BLaER1 (cell line): ENCODE measurements around the gene PRPF39.

Source experiments
- H3K27ac ChIP-seq: shearing (Covaris generic); formaldehyde crosslinking; 2 replicates; pipeline ENCODE4 v1.8.1; 2022
- H3K27me3 ChIP-seq: shearing (Covaris generic); formaldehyde crosslinking; 2 replicates; pipeline ENCODE4 v1.8.1; 2022
- H3K36me3 ChIP-seq: shearing (Covaris generic); formaldehyde crosslinking; 2 replicates; pipeline ENCODE4 v1.8.1; 2022
- H3K4me1 ChIP-seq: shearing (Covaris generic); formaldehyde crosslinking; 2 replicates; pipeline ENCODE4 v1.8.1; 2022
- H3K4me2 ChIP-seq: shearing (Covaris generic); formaldehyde crosslinking; 2 replicates; pipeline ENCODE4 v1.8.1; 2022
- H3K4me3 ChIP-seq: shearing (Covaris generic); formaldehyde crosslinking; 2 replicates; pipeline ENCODE4 v1.8.1; 2022
- H3K9ac ChIP-seq: shearing (Covaris generic); formaldehyde crosslinking; 2 replicates; pipeline ENCODE4 v1.8.1; 2022
- H3K9me3 ChIP-seq: shearing (Covaris generic); formaldehyde crosslinking; 2 replicates; pipeline ENCODE4 v1.8.1; 2022
- H4K20me1 ChIP-seq: shearing (Covaris generic); formaldehyde crosslinking; 2 replicates; pipeline ENCODE4 v1.8.1; 2022
- Cebpa-rat ChIP-seq: shearing (Covaris generic); IDR thresholded peaks from 2 replicates; pipeline ENCODE4 v1.8.1; 2022

PRPF39 gene

DNA sequence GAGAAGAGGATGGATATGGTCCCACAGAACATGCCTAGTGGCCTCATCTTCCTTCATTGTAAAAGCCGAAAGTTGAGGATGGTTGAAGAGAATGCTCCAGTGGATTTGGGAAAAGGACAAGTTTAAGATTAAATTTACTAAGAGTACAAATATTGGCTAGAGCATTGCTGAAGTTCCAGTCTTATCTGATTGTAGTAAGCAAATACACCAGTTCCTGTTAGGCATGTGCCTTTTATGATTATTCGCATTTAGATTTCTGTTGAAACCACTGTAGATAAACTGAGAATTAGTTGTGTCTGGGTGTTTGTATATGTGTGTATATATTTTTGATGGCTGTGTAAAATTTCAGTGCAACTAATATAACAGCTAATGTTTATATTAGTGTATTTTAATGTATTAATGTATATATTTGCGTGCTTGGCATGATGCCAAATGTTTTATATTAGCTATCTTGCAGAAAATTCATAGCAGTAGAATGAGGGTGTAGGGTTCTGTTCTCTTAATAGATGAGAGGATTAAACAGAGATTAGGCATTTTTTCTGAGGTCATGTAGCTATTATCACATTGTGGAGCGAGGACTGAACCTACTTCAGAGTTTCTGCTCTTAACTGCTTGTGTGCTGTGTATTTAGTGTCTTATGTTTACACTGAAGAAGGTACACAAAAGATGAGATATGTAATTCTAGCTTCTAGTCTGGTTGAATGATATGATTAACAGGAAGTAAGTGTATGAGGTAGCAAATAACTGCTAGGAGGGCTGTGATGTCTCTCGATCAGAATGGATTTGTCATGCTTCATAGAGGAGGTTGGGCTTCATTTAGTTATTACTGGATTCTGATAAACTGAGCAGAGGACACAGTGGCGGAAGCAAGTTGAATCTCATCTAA is 29.2 kb downstream of the PRPF39 start:
- Histone ChIP-seq H3K36me3 (peaks cover 74% of the 10 kb centered on the region), H4K20me1 (peaks cover 6% of the 10 kb centered on the region; the same call in 1 of the 2 replicates), H3K9me3 (no peaks in the 10 kb centered on the region)

GRCh38 chr14:45114327-45114726 is 30.4 kb downstream of the PRPF39 start:
- no peak overlapping the region for H3K4me2 ChIP-seq
- TF ChIP-seq Cebpa-rat, result no peak
- H3K9ac ChIP-seq, result no peak overlapping the region
- H3K4me3 ChIP-seq, result no peak overlapping the region
- H3K9me3 ChIP-seq, result no peaks in the 10 kb centered on the region
- no peak overlapping the region for H3K27ac ChIP-seq
- H3K27me3 ChIP-seq, result no peaks in the 10 kb centered on the region
- no peaks in the 10 kb centered on the region for H3K4me1 ChIP-seq
- H4K20me1 ChIP-seq, result peaks cover 6% of the 10 kb centered on the region; the same call in 1 of the 2 replicates
- peaks cover 79% of the 10 kb centered on the region for H3K36me3 ChIP-seq

More for the DNA sequence above, 29.2 kb downstream of the PRPF39 start:
- Histone ChIP-seq H3K4me1 (no peaks in the 10 kb centered on the region), H3K4me3 (no peak overlapping the region), H3K9ac (no peak overlapping the region), H3K27ac (no peak overlapping the region), H3K27me3 (no peaks in the 10 kb centered on the region), H3K4me2 (no peak overlapping the region)
- no peak for TF ChIP-seq Cebpa-rat

DNA sequence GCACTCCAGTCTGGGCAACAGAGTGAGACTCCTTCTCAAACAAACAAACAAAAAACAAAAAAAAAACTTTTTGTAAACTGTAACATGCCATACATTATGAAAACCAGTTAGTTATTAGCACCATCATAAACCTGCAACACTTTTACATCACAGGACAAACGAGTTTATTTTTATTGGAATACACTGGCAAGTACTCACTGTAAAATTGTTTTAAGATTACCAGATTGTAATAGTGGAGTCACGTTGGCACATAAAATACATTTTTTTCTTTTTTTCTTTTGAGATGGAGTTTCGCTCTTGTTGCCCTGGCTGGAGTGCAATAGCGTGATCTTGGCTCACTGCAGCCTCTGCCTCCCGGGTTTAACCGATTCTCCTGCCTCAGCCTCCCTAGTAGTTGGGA is 34.7 kb downstream of the PRPF39 start:
- Histone ChIP-seq H3K4me2 (no peak overlapping the region), H3K36me3 (peaks cover 78% of the 10 kb centered on the region), H3K27me3 (no peaks in the 10 kb centered on the region), H4K20me1 (no peaks in the 10 kb centered on the region; the same call in 1 of the 2 replicates), H3K4me3 (no peak overlapping the region), H3K9me3 (no peaks in the 10 kb centered on the region), H3K4me1 (no peaks in the 10 kb centered on the region), H3K27ac (no peak overlapping the region), H3K9ac (no peak overlapping the region)
- TF ChIP-seq Cebpa-rat, result no peak

GRCh38 chr14:45120096-45120495 is 36.2 kb downstream of the PRPF39 start:
- no peaks in the 10 kb centered on the region for H3K4me1 ChIP-seq
- TF ChIP-seq Cebpa-rat, result no peak
- no peak overlapping the region for H3K27ac ChIP-seq
- H3K9ac ChIP-seq, result no peak overlapping the region
- no peaks in the 10 kb centered on the region for H3K27me3 ChIP-seq
- no peak overlapping the region for H3K4me3 ChIP-seq
- peaks cover 90% of the 10 kb centered on the region for H3K36me3 ChIP-seq
- no peak overlapping the region for H3K4me2 ChIP-seq
- no peaks in the 10 kb centered on the region for H3K9me3 ChIP-seq
- H4K20me1 ChIP-seq, result no peaks in the 10 kb centered on the region

DNA sequence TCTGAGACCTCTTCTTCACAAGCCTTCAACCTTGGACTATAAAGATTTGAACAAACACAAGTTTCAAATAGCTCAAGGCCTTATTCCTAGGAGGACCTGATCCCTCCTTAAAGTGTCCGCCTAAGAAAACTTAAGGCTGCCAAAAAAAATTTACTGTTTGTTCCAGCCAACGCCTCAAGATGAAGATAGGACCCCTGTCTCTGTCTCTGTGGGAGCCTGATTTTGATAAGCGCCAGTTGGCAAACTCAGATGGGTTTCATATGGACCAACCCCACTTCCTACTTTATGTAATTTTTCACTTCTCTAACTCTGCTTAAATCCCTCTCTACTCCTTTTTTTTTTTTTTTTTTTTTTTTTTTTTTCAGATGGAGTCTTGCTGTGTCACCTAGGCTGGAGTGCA is 39.4 kb downstream of the PRPF39 start:
- Histone ChIP-seq H3K36me3 (peaks cover 91% of the 10 kb centered on the region), H3K9ac (no peak overlapping the region), H4K20me1 (no peaks in the 10 kb centered on the region), H3K4me2 (no peak overlapping the region), H3K9me3 (no peaks in the 10 kb centered on the region), H3K27me3 (no peaks in the 10 kb centered on the region), H3K4me3 (no peak overlapping the region), H3K27ac (no peak overlapping the region), H3K4me1 (no peaks in the 10 kb centered on the region)
- TF ChIP-seq Cebpa-rat, result no peak

DNA sequence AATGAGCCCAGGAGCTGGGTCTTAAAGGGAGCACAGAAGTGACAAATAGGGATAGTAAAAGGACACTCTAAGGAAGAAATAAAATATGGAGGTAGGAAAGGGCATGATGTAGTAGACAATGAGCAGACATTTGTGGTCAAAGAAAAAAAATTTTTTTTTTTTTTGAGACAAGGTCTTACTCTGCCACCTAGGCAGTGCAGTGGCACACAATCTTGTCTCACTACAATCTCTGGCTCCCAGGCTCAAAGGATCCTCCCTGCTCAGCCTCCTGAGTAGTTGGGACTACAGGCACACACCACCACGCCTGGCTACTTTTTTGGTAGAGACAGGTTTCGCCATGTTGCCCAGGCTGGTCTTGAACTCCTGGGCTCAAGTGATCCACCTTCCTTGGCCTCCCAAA is 41.8 kb downstream of the PRPF39 start:
- H3K9me3 ChIP-seq, result no peaks in the 10 kb centered on the region
- 0 out of 2 replicates have a peak, but pooled peaks cover 3% of the 10 kb centered on the region for H3K4me1 ChIP-seq
- no peaks in the 10 kb centered on the region for H3K27me3 ChIP-seq
- no peak overlapping the region for H3K9ac ChIP-seq
- no peak overlapping the region for H3K4me3 ChIP-seq
- H4K20me1 ChIP-seq, result no peaks in the 10 kb centered on the region; the same call in 1 of the 2 replicates
- no peak for TF ChIP-seq Cebpa-rat
- no peak overlapping the region for H3K27ac ChIP-seq
- peaks cover 76% of the 10 kb centered on the region for H3K36me3 ChIP-seq
- H3K4me2 ChIP-seq, result no peak overlapping the region

GRCh38 chr14:45128963-45129629 is 45.2 kb downstream of the PRPF39 start:
- H3K36me3 ChIP-seq, result peaks cover 51% of the 10 kb centered on the region
- no peaks in the 10 kb centered on the region for H3K9me3 ChIP-seq
- peaks cover 14% of the 10 kb centered on the region for H3K4me1 ChIP-seq
- no peak overlapping the region for H3K27ac ChIP-seq
- no peak overlapping the region for H3K9ac ChIP-seq
- H3K4me3 ChIP-seq, result no peak overlapping the region
- TF ChIP-seq Cebpa-rat, result no peak
- H3K27me3 ChIP-seq, result no peaks in the 10 kb centered on the region
- no peak overlapping the region for H3K4me2 ChIP-seq
- no peaks in the 10 kb centered on the region; the same call in 1 of the 2 replicates for H4K20me1 ChIP-seq

- Histone ChIP-seq H3K4me3 (peak overlapping the region; percentile 79), H3K27me3 (no peaks in the 10 kb centered on the region), H3K9me3 (no peaks in the 10 kb centered on the region), H3K36me3 (peaks cover 7% of the 10 kb centered on the region), H3K4me1 (peaks cover 37% of the 10 kb centered on the region), H3K4me2 (peak overlapping the region; percentile 79), H3K27ac (peak overlapping the region; percentile 97), H3K9ac (peak overlapping the region; percentile 96), H4K20me1 (peaks cover 16% of the 10 kb centered on the region)
- no peak for TF ChIP-seq Cebpa-rat
Observed at GRCh38 chr14:45133683-45134050, 49.8 kb downstream of the PRPF39 start.

GRCh38 chr14:45134051-45134958 is 50.4 kb downstream of the PRPF39 start, which contains the start of gene FKBP3:
TSS of gene FKBP3 (minus strand) at chr14:45134481. CDS start at chr14:45134456, 25 bp downstream.
- H3K4me2 ChIP-seq, result peak within 1 kb of the TSS; percentile 80
- TF ChIP-seq Cebpa-rat, result no peak
- peaks cover 43% of the 10 kb centered on the region for H3K4me1 ChIP-seq
- H3K4me3 ChIP-seq, result peak within 1 kb of the TSS; percentile 79
- no peaks in the 10 kb centered on the region for H3K27me3 ChIP-seq
- H3K36me3 ChIP-seq, result peaks cover 2% of the 10 kb centered on the region
- H4K20me1 ChIP-seq, result peaks cover 16% of the 10 kb centered on the region
- H3K27ac ChIP-seq, result peak within 1 kb of the TSS; percentile 97
- no peaks in the 10 kb centered on the region for H3K9me3 ChIP-seq
- H3K9ac ChIP-seq, result peak within 1 kb of the TSS; percentile 96
